Neutrophil (primary cell): ENCODE results near the gene MROH7.

ENCODE experiments used
- H3K27ac ChIP-seq: fragments of 200-600 bp; sonication (generic); 2 replicates; pipeline ENCODE4 v1.5.1; 2016; ENCODE audit warnings: mild to moderate bottlenecking, moderate library complexity
- H3K27me3 ChIP-seq: fragments of 200-600 bp; sonication (generic); 2 replicates; pipeline ENCODE4 v1.6.0; 2016; ENCODE audit warnings: mild to moderate bottlenecking
- H3K36me3 ChIP-seq: fragments of 200-600 bp; sonication (generic); 2 replicates; pipeline ENCODE4 v1.5.1; 2017
- H3K4me1 ChIP-seq, 2 experiments: fragments of 200-600 bp in 1 of 2; sonication (generic) in 1 of 2; 1 replicate in 1 of 2; 2 replicates in 1 of 2; pipeline versions ENCODE4 v1.5.1 to v1.6.1; 2013 to 2016; ENCODE audit warnings: low read depth in 1 of 2, low read length in 1 of 2, mild to moderate bottlenecking in 1 of 2, moderate library complexity in 1 of 2; ENCODE audit not compliant: control insufficient read depth in 1 of 2, insufficient read depth in 1 of 2
- H3K4me3 ChIP-seq, 2 experiments: fragments of 200-600 bp in 1 of 2; sonication (generic) in 1 of 2; 1 replicate in 1 of 2; 2 replicates in 1 of 2; pipeline ENCODE4 v1.5.1; 2013 to 2016; ENCODE audit warnings: low read depth in 1 of 2, low read length in 1 of 2, mild to moderate bottlenecking in 1 of 2, moderate library complexity in 1 of 2
- H3K9me3 ChIP-seq: fragments of 200-600 bp; sonication (generic); 2 replicates; pipeline ENCODE4 v1.5.1; 2016
- CTCF ChIP-seq: fragments of 200-600 bp; sonication (generic); IDR thresholded peaks from 2 replicates; pipeline ENCODE4 v1.5.1; 2016; ENCODE audit warnings: antibody characterized with exemption

Gene MROH7

GRCh38 chr1:54640863-54641836 lies at the start of gene MROH7:
Gene MROH7 (plus strand): TSS chr1:54641786. CDS start chr1:54652927, 11,141 bp downstream.
- TF ChIP-seq CTCF: no peak
- no peaks in the 10 kb centered on the region for H3K4me1 ChIP-seq
- H3K9me3 ChIP-seq: no peaks in the 10 kb centered on the region
- no peak within 1 kb of the TSS for H3K27ac ChIP-seq
- no peaks in the 10 kb centered on the region for H3K36me3 ChIP-seq
- H3K27me3 ChIP-seq: no peaks in the 10 kb centered on the region
- no peak within 1 kb of the TSS for H3K4me3 ChIP-seq

GRCh38 chr1:54593571-54594160 lies 47.9 kb upstream of the MROH7 start:
- H3K4me1 ChIP-seq: no peaks in the 10 kb centered on the region
- TF ChIP-seq CTCF: no peak
- no peaks in the 10 kb centered on the region for H3K27me3 ChIP-seq
- H3K27ac ChIP-seq: no peak overlapping the region
- H3K36me3 ChIP-seq: peaks cover 15% of the 10 kb centered on the region
- no peaks in the 10 kb centered on the region for H3K9me3 ChIP-seq
- no peak overlapping the region for H3K4me3 ChIP-seq

GRCh38 chr1:54594463-54594862 lies 47.1 kb upstream of the MROH7 start:
- TF ChIP-seq CTCF: no peak
- H3K4me3 ChIP-seq: no peak overlapping the region
- peaks cover 15% of the 10 kb centered on the region for H3K36me3 ChIP-seq
- no peaks in the 10 kb centered on the region for H3K27me3 ChIP-seq
- no peak overlapping the region for H3K27ac ChIP-seq
- no peaks in the 10 kb centered on the region for H3K9me3 ChIP-seq
- H3K4me1 ChIP-seq: no peaks in the 10 kb centered on the region

GRCh38 chr1:54595956-54596498 lies 45.6 kb upstream of the MROH7 start:
- no peak for TF ChIP-seq CTCF
- H3K36me3 ChIP-seq: peaks cover 15% of the 10 kb centered on the region
- H3K27ac ChIP-seq: no peak overlapping the region
- H3K4me3 ChIP-seq: no peak overlapping the region
- H3K27me3 ChIP-seq: no peaks in the 10 kb centered on the region
- H3K9me3 ChIP-seq: no peaks in the 10 kb centered on the region
- no peaks in the 10 kb centered on the region for H3K4me1 ChIP-seq

GRCh38 chr1:54596756-54597155 lies 44.8 kb upstream of the MROH7 start:
- H3K4me3 ChIP-seq: no peak overlapping the region
- no peak for TF ChIP-seq CTCF
- H3K27ac ChIP-seq: no peak overlapping the region
- peaks cover 22% of the 10 kb centered on the region for H3K36me3 ChIP-seq
- H3K27me3 ChIP-seq: no peaks in the 10 kb centered on the region
- H3K4me1 ChIP-seq: no peaks in the 10 kb centered on the region
- no peaks in the 10 kb centered on the region for H3K9me3 ChIP-seq
